GM21367 (cell line): ENCODE data around the gene ALG12.

ENCODE experiments used
- ATAC-seq: cut with Tn5 transposase; IDR thresholded peaks from one replicate; pipeline ENCODE4 v1.9.1; 2021; ENCODE audit not compliant: unreplicated experiment

Gene ALG12

DNA sequence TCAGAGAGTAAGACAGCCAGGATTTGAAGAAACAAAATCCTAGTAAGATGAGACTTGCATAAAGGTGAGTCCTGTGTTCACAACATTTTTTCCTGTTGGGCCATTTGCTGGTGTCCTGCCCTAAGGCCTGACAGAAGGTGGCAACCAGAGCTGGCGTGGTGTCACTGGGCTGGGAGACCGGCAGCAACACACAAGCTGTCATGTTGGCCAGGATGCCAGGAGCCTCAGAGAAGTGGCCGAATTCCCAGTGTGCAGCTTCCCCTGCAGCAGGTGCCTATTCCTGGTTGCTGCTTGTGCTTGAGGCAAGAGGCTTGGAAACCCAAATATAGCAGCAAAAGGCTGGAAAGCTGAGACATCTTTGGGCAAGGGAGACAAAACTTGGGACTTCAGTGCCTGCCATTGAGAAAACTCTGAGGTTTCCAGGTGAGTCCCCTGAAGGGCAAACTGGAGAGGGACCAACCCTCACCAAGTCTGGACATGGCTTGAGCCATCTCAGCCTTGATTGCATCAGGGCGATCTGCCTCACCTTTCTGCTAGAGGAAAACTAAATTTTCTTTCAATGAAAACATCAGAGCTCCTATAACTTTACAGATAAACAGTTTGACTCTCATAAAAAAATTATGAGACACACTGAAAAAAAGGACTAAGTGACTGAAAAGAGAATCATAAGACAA lies 25.9 kb downstream of the ALG12 start:
- ATAC-seq, result no peak

DNA sequence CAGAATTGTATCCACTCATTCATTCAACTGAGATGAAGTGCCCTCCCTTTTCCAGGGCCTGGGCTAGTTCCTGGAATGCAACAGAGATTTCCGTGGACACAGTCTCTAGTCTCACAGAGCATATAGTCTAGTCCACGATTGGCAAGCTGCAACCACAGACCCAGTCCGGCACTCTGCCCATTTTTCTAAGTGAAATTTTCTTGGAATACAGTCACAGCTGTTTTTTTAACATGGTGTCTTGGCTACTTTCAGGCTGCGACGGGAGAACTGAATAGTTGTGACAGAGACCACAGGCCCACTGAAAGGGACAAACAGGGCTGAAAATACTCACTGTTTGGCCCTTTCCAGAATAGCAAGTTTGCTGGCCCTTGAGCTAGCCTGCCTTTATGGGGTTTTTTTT lies 29.2 kb downstream of the ALG12 start:
- ATAC-seq, result no peak

DNA sequence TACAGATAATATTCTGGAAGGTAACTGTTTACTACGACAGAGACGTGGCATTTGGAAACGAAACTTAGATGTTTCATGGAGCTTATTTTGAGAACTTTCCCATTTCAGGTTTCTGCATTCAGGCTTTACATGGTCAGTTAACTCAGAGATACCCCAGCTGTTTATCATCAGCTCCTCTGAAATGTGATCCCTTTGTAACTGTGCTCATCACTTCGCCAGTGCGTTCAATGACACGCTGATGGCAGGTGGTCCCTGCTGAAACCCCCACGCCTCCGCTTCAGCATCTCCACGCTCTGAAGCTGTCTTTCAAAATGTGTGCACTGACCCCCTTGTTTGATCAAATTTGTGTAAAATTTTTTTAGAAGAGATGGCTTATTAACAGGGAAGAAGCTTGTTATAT lies 30.5 kb downstream of the ALG12 start:
- ATAC-seq, result no peak

DNA sequence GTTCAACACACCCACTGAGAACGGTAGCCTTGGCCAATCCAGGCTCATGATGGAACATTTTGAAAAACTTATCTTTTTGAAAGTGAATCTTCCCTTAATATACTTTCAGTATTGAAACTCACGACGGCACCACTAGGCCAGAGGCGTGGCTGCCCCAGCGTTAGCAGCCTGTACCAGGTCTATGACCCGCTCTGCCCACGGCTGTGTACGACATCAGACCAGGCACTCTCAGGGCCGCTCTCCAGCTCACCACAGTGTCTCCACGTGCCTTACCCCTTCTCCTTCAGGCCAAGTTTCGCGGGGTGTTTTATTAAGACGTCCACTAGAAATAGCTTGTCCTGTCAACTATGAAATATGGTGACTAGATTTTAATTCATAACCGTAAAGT lies 31.2 kb downstream of the ALG12 start:
- ATAC-seq, result no peak

DNA sequence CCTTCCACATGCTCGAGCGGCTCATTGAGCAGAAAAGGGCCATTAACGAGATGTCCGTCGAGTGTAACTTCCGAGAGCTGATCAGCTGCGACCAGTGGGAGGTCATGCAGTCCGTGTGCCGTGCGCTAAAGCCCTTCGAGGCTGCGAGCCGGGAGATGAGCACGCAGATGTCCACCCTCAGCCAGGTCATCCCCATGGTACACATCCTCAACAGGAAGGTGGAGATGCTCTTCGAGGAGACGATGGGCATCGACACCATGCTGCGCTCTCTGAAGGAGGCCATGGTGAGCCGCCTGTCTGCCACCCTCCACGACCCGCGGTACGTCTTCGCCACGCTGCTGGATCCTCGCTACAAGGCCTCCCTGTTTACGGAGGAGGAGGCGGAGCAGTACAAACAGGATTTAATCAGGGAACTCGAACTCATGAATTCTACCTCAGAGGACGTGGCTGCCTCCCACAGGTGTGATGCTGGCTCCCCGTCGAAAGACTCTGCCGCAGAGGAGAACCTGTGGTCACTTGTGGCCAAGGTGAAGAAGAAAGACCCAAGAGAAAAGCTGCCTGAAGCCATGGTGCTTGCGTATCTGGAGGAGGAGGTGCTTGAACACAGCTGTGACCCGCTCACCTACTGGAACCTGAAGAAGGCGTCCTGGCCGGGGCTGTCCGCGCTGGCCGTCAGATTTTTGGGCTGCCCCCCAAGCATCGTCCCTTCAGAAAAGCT lies 31.7 kb downstream of the ALG12 start:
- no peak for ATAC-seq

DNA sequence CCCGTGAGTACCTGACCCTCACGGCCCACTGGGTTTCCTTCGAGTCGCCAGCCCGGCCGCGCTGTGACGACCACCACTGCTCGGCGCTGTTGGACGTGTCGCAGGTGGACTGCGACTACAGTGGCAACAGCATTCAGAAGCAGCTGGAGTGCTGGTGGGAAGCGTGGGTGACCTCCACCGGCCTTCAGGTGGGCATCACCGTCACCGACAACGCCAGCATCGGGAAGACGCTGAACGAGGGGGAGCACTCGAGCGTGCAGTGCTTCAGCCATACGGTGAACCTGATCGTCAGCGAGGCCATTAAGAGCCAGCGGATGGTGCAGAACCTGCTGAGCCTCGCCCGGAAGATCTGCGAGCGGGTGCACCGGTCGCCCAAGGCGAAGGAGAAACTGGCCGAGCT lies 32.4 kb downstream of the ALG12 start:
- ATAC-seq, result no peak

DNA sequence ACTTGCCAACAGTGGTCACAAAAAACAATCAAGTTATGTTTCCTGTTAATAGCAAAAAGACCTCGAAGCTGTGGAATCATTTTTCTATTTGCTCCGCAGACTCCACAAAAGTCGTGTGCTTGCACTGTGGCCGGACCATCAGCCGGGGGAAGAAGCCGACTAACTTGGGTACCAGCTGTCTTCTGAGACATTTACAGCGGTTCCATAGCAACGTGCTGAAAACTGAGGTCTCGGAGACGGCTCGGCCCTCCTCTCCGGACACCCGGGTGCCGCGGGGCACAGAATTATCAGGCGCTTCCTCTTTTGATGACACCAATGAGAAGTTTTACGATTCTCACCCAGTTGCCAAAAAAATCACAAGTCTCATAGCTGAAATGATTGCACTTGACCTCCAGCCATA lies 33.0 kb downstream of the ALG12 start:
- ATAC-seq, result no peak

DNA sequence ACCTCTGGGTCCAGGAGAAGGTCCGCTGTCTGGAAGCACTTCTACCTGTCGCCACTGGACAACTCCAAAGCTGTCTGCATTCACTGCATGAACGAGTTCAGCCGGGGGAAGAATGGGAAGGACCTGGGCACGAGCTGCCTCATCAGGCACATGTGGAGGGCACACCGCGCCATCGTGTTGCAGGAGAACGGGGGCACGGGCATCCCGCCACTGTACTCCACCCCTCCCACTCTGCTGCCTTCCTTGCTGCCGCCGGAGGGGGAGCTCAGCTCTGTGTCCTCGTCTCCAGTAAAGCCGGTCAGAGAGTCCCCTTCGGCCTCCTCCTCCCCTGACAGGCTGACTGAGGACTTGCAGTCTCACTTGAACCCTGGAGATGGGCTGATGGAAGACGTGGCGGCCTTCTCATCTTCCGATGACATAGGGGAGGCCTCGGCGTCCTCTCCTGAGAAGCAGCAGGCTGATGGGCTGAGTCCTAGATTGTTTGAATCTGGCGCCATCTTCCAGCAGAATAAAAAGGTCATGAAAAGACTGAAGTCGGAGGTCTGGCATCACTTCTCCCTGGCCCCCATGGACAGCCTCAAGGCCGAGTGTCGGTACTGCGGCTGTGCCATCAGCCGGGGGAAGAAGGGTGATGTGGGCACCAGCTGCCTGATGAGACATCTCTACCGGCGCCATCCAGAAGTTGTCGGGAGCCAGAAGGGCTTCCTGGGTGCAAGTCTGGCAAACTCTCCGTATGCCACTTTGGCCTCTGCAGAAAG lies 33.6 kb downstream of the ALG12 start:
- ATAC-seq, result no peak

DNA sequence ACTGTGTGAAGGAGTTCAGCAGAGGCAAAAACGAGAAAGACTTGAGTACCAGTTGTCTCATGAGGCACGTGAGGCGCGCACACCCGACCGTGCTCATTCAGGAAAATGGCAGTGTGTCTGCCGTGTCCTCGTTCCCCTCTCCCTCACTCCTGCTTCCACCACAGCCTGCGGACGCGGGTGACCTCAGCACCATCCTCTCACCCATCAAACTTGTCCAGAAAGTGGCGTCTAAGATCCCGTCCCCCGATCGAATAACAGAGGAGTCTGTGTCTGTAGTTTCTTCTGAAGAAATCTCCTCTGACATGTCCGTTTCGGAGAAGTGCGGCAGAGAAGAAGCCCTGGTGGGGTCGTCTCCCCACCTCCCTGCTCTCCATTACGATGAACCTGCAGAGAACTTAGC lies 34.2 kb downstream of the ALG12 start:
- no peak for ATAC-seq

DNA sequence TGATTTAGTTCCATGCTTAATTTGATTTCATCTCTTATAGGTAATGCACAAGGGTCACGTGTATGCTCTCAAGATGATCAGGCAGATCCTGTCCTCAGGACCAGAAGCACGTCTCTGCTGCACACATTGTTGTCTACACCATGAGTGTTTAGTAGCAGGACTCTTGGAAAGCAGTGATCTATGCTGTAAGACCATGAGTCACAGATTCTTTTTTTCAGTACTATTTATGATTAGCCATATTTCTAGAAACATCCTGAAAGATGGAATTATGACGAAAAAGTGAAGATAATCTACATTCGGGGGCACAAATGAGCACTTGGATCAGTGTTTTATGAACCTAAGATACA lies 35.0 kb downstream of the ALG12 start:
- no peak for ATAC-seq

DNA sequence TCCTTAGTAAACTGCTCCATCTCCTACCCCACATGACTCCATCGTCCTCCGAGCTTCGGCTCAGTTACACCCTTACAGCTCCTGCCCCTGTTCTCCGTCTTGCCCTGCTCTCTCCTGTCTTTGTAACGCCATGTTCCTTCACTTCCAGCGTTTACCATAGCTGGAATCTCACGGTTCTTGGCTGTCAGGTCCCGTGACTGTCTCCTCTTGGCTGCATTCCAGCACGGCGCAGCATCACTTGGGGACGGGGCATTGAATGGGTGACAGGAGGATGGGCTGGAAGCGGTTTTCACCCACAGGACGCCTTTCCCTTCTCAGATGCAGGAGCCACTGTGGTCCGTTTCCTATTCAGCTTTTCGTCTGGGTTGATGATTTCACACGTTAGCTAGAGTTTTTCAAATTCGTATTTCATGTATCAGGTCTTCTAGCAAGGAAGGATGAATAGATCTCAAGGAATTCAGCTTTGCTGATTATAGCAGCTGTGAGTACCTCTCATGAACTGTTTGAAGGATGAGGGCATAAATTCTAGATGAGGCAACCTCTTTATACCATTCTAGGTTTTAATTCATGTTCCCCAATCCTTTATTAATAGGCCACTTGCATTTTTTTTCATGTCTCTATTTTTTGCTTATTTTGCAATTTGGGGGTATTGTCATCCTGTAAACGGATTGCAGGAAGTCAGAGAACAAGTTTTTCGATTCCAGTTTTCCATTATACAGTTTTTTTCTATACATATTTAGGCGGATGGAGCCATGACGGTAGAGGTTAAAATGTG lies 35.5 kb downstream of the ALG12 start:
- ATAC-seq, result no peak

DNA sequence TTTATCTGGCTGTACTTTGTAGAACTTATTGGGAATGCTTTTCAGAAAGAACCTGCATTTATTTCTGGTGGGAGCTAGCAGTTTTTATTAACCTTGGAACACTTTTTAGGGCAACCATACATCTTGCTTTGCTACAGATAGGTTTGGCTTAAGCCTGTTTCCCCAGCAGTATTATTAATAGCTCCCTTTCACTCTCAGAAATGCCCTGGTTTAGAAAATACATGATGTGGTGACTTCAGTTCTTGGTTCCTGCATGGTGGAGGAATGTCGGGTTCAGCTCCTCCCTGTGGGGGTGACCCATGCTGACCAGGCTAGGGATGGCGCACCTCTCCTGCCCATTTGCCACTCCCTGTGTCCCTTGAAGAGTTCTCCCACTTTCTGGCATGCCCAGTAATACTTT lies 36.4 kb downstream of the ALG12 start:
- ATAC-seq, result no peak

DNA sequence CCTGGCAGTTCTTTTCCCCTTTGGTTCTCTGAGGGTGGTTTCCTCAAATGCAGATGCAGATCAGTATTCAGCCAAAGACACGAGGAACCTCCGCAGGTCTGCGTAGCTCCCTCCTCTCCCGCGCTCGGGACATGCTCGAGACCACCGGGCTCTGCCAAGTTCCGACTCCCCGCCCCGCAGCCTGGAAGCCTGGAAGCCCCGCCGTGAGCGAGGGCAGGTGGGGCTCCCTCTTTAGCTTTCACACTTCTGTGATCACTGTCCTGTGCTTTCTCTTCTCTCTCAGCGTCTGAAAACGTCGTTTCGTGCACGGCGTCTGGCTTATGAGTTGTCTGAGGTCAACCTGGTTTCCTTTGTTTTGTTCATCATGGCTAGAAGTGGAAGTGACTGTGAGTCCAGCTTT lies 38.0 kb downstream of the ALG12 start:
- no peak for ATAC-seq

DNA sequence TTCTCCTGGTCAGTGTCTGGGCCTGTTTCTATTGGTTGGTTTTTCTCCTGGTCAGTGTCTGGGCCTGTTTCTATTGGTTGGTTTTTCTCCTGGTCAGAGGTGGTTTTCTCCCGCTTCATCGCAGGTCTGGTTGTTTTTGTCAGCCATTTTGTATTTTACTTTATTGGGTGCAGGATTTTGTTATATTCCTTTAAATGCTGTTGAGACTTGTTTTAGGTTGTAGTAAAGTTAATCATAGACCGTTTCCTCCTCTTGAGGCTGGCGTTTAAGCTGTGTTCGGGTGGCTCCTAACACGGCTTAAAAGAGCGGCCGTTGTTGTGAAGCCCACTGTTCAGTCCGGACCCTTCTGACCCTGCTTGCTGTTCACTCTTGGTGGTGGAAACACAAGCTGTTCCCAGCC lies 38.4 kb downstream of the ALG12 start:
- no peak for ATAC-seq

DNA sequence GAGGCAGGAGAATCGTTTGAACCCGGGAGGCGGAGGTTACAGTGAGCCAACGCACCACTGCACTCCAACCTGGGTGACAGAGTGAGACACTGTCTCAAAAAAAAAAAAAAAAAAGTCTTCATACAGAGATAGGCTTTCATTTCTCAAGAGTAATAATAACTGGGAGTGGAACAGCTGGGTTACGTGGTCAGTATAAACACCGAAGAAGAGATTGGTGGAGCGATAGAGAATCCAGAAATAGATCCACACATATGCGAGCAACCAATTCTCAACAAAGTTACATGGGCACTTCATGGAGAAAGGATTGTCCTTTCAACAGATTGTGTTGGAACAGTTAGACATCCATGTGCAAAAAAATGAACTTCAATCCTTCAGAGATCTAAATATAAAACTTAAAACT lies 40.0 kb downstream of the ALG12 start:
- no peak for ATAC-seq

DNA sequence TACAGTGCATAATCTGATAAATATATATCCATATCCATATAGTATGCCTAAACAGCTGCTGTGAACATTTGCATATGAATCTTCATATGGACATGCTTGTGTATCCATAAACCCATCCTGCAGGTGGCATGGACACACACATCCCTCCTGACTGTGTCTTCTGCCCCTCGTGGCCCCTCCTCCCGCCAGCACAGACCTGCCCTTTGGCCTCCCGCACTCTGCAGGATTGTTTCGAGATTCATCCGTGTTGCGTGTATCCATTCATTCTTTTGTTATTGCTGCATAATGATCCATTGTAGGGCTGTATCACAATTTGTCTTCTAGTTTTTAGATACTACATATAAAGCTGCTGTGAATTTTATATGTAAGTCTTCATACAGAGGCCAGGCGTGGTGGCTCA lies 40.6 kb downstream of the ALG12 start:
- ATAC-seq, result no peak

DNA sequence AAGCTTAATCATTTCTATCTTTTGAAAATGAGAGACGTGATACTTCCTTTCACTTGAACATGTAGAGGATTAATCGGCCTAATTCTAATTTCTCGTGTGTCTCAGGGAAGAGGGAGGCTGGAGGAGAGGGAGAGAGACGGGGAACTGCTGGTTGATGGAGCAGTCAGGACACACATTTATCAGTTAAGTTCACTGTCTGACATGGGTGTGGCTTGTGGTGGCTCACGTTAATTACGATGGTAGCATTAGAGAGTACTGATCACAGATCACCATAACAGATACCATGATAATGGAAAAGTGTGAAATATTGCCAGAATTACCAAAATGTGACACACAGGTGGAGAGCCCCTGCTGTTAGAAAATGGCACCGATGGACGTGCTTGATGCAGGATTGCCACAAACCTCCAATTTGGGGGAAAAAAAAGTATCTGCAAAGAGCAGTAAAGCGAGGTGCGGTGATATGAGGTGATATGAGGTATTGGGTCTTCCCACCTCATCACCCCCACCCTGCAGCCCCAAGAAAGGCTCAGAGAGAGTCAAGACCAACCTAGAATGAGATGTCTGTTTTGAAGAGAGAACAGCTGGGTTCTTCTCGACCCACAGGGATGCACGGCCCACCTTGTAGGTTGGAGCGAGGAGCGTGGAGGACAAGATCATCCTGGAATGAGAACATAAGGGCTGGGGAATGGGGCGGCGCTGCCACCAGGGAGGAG lies 44.9 kb downstream of the ALG12 start:
- ATAC-seq, result no peak

DNA sequence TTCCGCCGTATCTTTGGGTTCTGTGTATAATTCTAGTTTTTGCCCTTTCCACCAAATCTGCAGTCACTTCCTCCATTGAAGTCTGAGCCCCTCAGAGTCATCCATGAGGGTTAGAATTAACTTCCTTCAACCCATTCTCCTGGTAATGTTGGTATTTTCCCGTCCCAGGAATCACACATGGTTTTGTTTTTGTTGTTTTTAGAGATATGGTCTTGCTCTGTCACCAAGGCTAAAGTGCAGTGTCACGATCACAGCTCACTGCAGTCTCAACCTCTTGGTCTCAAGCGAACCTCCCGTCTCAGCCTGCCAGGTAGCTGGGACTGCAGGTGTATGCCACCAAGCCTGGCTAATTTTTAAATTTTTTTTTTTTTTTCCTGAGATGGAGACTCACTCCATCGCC lies 45.9 kb downstream of the ALG12 start:
- no peak for ATAC-seq

DNA sequence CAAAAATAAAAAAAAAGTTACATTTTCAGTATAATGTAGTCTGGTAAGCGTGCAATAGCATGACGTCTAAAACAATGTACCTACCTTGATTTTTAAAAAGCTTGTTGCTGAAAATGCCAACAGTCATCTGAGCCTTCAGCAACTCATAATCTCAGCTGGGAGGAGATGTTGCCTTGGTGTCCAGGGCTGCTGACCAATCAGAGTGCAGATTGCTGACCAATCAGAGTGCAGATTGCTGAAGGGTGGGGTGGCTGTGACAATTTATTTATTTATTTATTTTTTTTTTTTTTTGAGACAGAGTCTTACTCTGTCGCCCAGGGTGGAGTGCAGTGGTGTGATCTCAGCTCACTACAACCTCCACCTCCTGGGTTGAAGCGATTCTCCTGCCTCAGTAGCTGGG lies 46.8 kb downstream of the ALG12 start:
- no peak for ATAC-seq

DNA sequence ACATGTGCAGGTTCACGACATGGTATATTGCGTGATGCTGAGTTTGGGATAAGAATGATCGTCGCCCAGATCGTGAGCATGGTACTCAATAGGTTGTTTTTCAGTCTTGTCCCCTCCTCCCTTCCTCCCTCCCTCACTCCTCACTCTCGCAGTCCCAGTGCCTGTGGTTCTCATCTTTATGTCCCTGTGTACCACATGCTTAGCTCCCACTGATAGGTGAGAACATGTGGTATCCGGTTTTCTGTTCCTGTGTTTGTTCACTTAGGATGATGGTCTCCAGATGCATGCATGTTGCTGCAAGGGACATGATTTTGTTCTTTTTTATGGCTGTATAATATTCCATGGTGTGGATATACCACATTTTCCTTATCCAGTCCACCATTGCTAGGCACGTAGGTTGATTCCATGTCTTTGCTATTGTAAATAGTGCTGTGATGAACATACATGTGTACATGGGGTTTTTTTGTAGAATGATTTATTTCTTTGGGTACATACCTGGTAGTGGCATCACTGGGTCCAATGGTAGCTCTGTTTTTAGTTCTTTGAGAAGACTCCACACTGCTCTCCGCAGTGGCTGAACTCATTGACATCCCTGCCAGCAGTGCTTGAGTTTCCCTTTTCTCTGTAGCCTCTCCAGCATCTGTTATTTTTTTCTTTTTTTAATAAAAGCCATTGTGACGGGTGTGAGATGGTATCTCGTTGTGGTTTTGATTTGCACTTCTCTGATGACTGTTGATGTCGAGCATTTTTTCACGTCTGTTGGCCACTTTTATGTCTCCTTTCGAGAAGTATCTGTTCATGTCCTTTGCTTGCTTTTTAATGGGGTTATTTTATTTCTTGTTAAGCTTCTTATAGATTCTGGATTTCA lies 48.2 kb downstream of the ALG12 start:
- ATAC-seq, result no peak
